Immature natural killer cell (primary cell): ENCODE data around the gene ESRP2. TPM values are rescaled to one million over a fixed set of nuclear protein-coding genes. Genes with fewer than 3 reads are reported as not detected.

Experiments
- polyA plus RNA-seq, 3 donors: library from polyadenylated mRNA; unstranded; fragments of 300-500 nt; fragmentation: Illumina TruSeq; gene quantifications; one replicate each; pipeline ENCODE4 v1.2.3, GENCODE V29; 2021

ESRP2 gene
- polyA plus RNA-seq, 3 donors from 2014 or later: 0.45 TPM; not detected in 2

Other genes starting within 250 kb of the ESRP2 start
- gene DPEP2, start 236.6 kb downstream of the ESRP2 start, polyA plus RNA-seq: 10 to 100 TPM; 45.5 to 62.6 (median 59.4) TPM
- not detected for gene DPEP2NB, start 220.2 kb downstream of the ESRP2 start, polyA plus RNA-seq
- gene DDX28, start 212.9 kb downstream of the ESRP2 start, polyA plus RNA-seq: 10 to 100 TPM; 45.3 to 59.4 (median 55.0) TPM
- gene DUS2, start 212.8 kb downstream of the ESRP2 start, polyA plus RNA-seq: 10 to 100 TPM in 2 of 3 donors, 1 to 10 TPM in 1; 9.3 to 23.7 (median 16.8) TPM
- gene NFATC3, start 150.8 kb downstream of the ESRP2 start, polyA plus RNA-seq: 100 to 1,000 TPM in 2 of 3 donors, 10 to 100 TPM in 1; 66.5 to 160 (median 119) TPM
- 10 to 100 TPM in 1 of 3 donors, 1 to 10 TPM in 2; 4.8 to 10.7 (median 9.0) TPM for gene PLA2G15, start 9.2 kb upstream of the ESRP2 start, polyA plus RNA-seq
- gene SLC7A6, start 28.4 kb upstream of the ESRP2 start, polyA plus RNA-seq: 10 to 100 TPM in 1 of 3 donors, 1 to 10 TPM in 2; 1.9 to 12.8 (median 6.0) TPM
- 10 to 100 TPM; 22.7 to 31.2 (median 24.4) TPM for gene SLC7A6OS, start 74.8 kb upstream of the ESRP2 start, polyA plus RNA-seq
- gene PRMT7, start 74.9 kb upstream of the ESRP2 start, polyA plus RNA-seq: 10 to 100 TPM; 30.8 to 51.8 (median 44.2) TPM
- 1 to 10 TPM; 4.2 to 9.8 (median 7.5) TPM for gene SMPD3, start 212.4 kb upstream of the ESRP2 start, polyA plus RNA-seq